ENCODE results near the gene MRPL57. TPM values are rescaled to one million over a fixed set of nuclear protein-coding genes. Genes with fewer than 3 reads are reported as not detected.

The MRPL57 gene
- polyA plus RNA-seq, 6 donors from 2014 or later, result 25.5 to 43.3 (median 33.8) TPM

Other genes with a start within 250 kb of the MRPL57 start
- under 1 TPM in 5 of 6 donors, not detected in 1; 0.07 to 0.68 (median 0.21) TPM for gene LATS2, start 115.1 kb upstream of the MRPL57 start, polyA plus RNA-seq (ENCODE audit: low read depth in 6 of 6)
- 100 to 1,000 TPM; 273 to 399 (median 335) TPM for gene SAP18, start 36.5 kb upstream of the MRPL57 start, polyA plus RNA-seq (ENCODE audit: low read depth in 6 of 6)
- 1 to 10 TPM in 1 of 6 donors, under 1 TPM in 2, not detected in 3; 0.33 to 1.5 (median 0.42) TPM for gene SKA3, start 106 bp upstream of the MRPL57 start, polyA plus RNA-seq (ENCODE audit: low read depth in 6 of 6)